Measurements from ENCODE around the gene ABHD2.

Gene ABHD2

GRCh38 chr15:89197503-89197971 is 109.3 kb downstream of the ABHD2 start:
- peak in 1 of 5 experiments; percentile 82 for DNase-seq

GRCh38 chr15:89198196-89198595 is 109.9 kb downstream of the ABHD2 start:
- DNase-seq, result peak in 1 of 5 experiments; percentile 35

GRCh38 chr15:89198934-89199333 is 110.7 kb downstream of the ABHD2 start:
- peak in 1 of 5 experiments; percentile 32 for DNase-seq

- no peak for DNase-seq
These were observed 111.5 kb downstream of the ABHD2 start for GRCh38 chr15:89199746-89200145.

- DNase-seq, result no peak
These were observed 111.9 kb downstream of the ABHD2 start for GRCh38 chr15:89200182-89200581.

- DNase-seq, result no peak
These were observed 113.3 kb downstream of the ABHD2 start for GRCh38 chr15:89201465-89202005.

GRCh38 chr15:89203705-89204273 is 115.5 kb downstream of the ABHD2 start:
- DNase-seq, result peak in 1 of 5 experiments; percentile 94

GRCh38 chr15:89205991-89206585 is 117.8 kb downstream of the ABHD2 start:
- DNase-seq, result peak in 1 of 5 experiments; percentile 44

GRCh38 chr15:89206908-89207331 is 118.7 kb downstream of the ABHD2 start:
- peak; percentile 42 to 66 (median 61) for DNase-seq

GRCh38 chr15:89208256-89208655 is 120.0 kb downstream of the ABHD2 start:
- DNase-seq, result no peak

- no peak for DNase-seq
These were observed 120.8 kb downstream of the ABHD2 start for GRCh38 chr15:89209057-89209456.

- DNase-seq, result no peak
These were observed 123.5 kb downstream of the ABHD2 start for GRCh38 chr15:89211678-89212170.

GRCh38 chr15:89215627-89216026 is 127.4 kb downstream of the ABHD2 start:
- DNase-seq, result no peak

- DNase-seq, result no peak
These were observed 128.8 kb downstream of the ABHD2 start for GRCh38 chr15:89217031-89217430.

- DNase-seq, result no peak
These were observed 129.6 kb downstream of the ABHD2 start for GRCh38 chr15:89217686-89218376.

GRCh38 chr15:89218531-89218930 is 130.3 kb downstream of the ABHD2 start:
- no peak for DNase-seq

GRCh38 chr15:89221543-89221942 is 133.3 kb downstream of the ABHD2 start, which contains the start of gene RLBP1:
Gene RLBP1, minus strand, starts transcription at chr15:89221579. Its CDS starts 2,604 bp downstream, at chr15:89218975.
- no peak for DNase-seq

- no peak for DNase-seq
These were observed 137.3 kb downstream of the ABHD2 start for GRCh38 chr15:89225588-89225987.

GRCh38 chr15:89226359-89227221 is 138.3 kb downstream of the ABHD2 start:
- no peak for DNase-seq

GRCh38 chr15:89227425-89227824 is 139.2 kb downstream of the ABHD2 start:
- DNase-seq, result no peak

- DNase-seq, result no peak
These were observed 142.0 kb downstream of the ABHD2 start for GRCh38 chr15:89230277-89230676.

- no peak for DNase-seq
These were observed 143.6 kb downstream of the ABHD2 start for GRCh38 chr15:89231832-89232231.

All from T-helper 2 cell (primary cell).